Caco-2 (cell line): Measurements from ENCODE around the gene PKD1. TPM values are rescaled to one million over a fixed set of nuclear protein-coding genes. Genes with fewer than 3 reads are reported as not detected.
"Not testable (repeated sequence)": the region's sequence is repeated elsewhere in the genome, so short reads cannot be mapped to it uniquely, and the experiment has no call there.

ENCODE experiments used
- BruUV-seq: library from RNA; stranded (reverse); fragments of 400-500 nt; replicated peaks from 2 replicates; lab custom pipeline; 2021; lab: Mats Ljungman, UMichigan
- CTCF ChIA-PET: fragments of 300-600 bp; sonication (Branson Sonifier 250); formaldehyde crosslinking; loops from one replicate; lab custom pipeline; 2022; ENCODE audit warnings: antibody characterized with exemption; lab: Charles Lee
- POLR2A ChIA-PET: fragments of 300-600 bp; sonication (Branson Sonifier 250); formaldehyde crosslinking; loops from one replicate; lab custom pipeline; 2022; ENCODE audit warnings: antibody characterized with exemption; lab: Charles Lee
- DNase-seq, 2 experiments: peaks; one replicate each; pipeline versions ENCODE4 v3.0.0 to v3.0.0-alpha.2; 2020 to 2022
- H3K27me3 ChIP-seq: replicated peaks from 2 replicates; pipeline ENCODE4 v1.6.0; 2011; ENCODE audit warnings: low read length; ENCODE audit not compliant: control insufficient read depth, insufficient read depth
- H3K36me3 ChIP-seq: 2 replicates; pipeline ENCODE4 v1.5.1; 2011; ENCODE audit warnings: low read length; ENCODE audit not compliant: control insufficient read depth, insufficient read depth
- H3K4me1 ChIP-seq: fragments of 250-450 bp; sonication (Bioruptor Pico); 2 replicates; pipeline ENCODE4 v1.5.1; 2020; ENCODE audit warnings: mild to moderate bottlenecking
- H3K4me3 ChIP-seq: 2 replicates; pipeline ENCODE4 v1.5.1; 2011; ENCODE audit warnings: low read depth, mild to moderate bottlenecking, control low read depth, low read length
- H3K9me3 ChIP-seq: fragments of 250-450 bp; sonication (Bioruptor Pico); 2 replicates; pipeline ENCODE4 v1.5.1; 2020; ENCODE audit warnings: mild to moderate bottlenecking, moderate library complexity
- H3K27ac Mint-ChIP-seq: one replicate; pipeline ENCODE4 v1.8.0; 2022; ENCODE audit warnings: mixed read lengths; ENCODE audit not compliant: unreplicated experiment
- H3K27me3 Mint-ChIP-seq: one replicate; pipeline ENCODE4 v1.8.0; 2022; ENCODE audit warnings: mixed read lengths; ENCODE audit not compliant: insufficient read depth, unreplicated experiment
- H3K36me3 Mint-ChIP-seq: one replicate; pipeline ENCODE4 v1.8.0; 2022; ENCODE audit warnings: mild to moderate bottlenecking, mixed read lengths; ENCODE audit not compliant: insufficient read depth, unreplicated experiment
- H3K4me1 Mint-ChIP-seq: one replicate; pipeline ENCODE4 v1.8.0; 2022; ENCODE audit warnings: low read depth, mixed read lengths; ENCODE audit not compliant: unreplicated experiment
- H3K4me3 Mint-ChIP-seq: one replicate; pipeline ENCODE4 v1.8.0; 2022; ENCODE audit warnings: mild to moderate bottlenecking, moderate library complexity, mixed read lengths; ENCODE audit not compliant: unreplicated experiment
- H3K9me3 Mint-ChIP-seq: one replicate; pipeline ENCODE4 v1.8.0; 2022; ENCODE audit warnings: mixed read lengths; ENCODE audit not compliant: unreplicated experiment
- intact Hi-C: fragments of 100-400 bp; cut with micrococcal nuclease; formaldehyde crosslinking; loops from one replicate; pipeline ENCODE4 v1.10.0; 2022; ENCODE audit not compliant: unreplicated experiment
- total RNA-seq: library from RNA; stranded (reverse); gene quantifications from 2 replicates; pipeline ENCODE4 v1.2.3, GENCODE V29; 2022

Gene PKD1
- total RNA-seq, 1 experiment from 2014 or later = 70.5 TPM

GRCh38 chr16:2133797-2134196 lies 1.9 kb downstream of the PKD1 start:
- CTCF ChIA-PET, POLR2A ChIA-PET, intact Hi-C loops, H3K9me3 ChIP-seq, H3K36me3 Mint-ChIP-seq, H3K27me3 Mint-ChIP-seq, H3K4me3 ChIP-seq, H3K9me3 Mint-ChIP-seq, H3K4me1 ChIP-seq, H3K36me3 ChIP-seq, DNase-seq, H3K4me1 Mint-ChIP-seq, H3K27ac Mint-ChIP-seq, H3K27me3 ChIP-seq, H3K4me3 Mint-ChIP-seq, BruUV-seq: not testable (repeated sequence)

GRCh38 chr16:2129890-2130447 lies 5.7 kb downstream of the PKD1 start:
- H3K4me3 ChIP-seq = not testable (repeated sequence)

GRCh38 chr16:2129251-2129650 lies 6.4 kb downstream of the PKD1 start:
- H3K27me3 Mint-ChIP-seq, H3K9me3 ChIP-seq, H3K9me3 Mint-ChIP-seq, BruUV-seq, H3K36me3 Mint-ChIP-seq, H3K4me1 Mint-ChIP-seq, DNase-seq, H3K4me1 ChIP-seq, intact Hi-C loops, H3K36me3 ChIP-seq, CTCF ChIA-PET, H3K27me3 ChIP-seq, H3K4me3 ChIP-seq: not testable (repeated sequence)
- peak overlapping the region; percentile 84 for H3K4me3 Mint-ChIP-seq
- H3K27ac Mint-ChIP-seq = peak overlapping the region; percentile 98
- POLR2A ChIA-PET = interaction anchor here (0.7 kb wide), 1 partner anchor 39 kb away, joined by 3 read pairs; no protein-coding TSS in a partner anchor

More at GRCh38 chr16:2129890-2130447, 5.7 kb downstream of the PKD1 start:
- H3K9me3 ChIP-seq, H3K36me3 Mint-ChIP-seq, H3K9me3 Mint-ChIP-seq, H3K27me3 Mint-ChIP-seq, H3K36me3 ChIP-seq, H3K27me3 ChIP-seq, H3K4me1 ChIP-seq, H3K4me1 Mint-ChIP-seq, intact Hi-C loops, CTCF ChIA-PET, H3K27ac Mint-ChIP-seq, DNase-seq, BruUV-seq, H3K4me3 Mint-ChIP-seq, POLR2A ChIA-PET: not testable (repeated sequence)

GRCh38 chr16:2127630-2128280 lies 7.9 kb downstream of the PKD1 start:
- H3K4me3 ChIP-seq, H3K36me3 ChIP-seq, H3K27me3 ChIP-seq, POLR2A ChIA-PET, H3K9me3 ChIP-seq, H3K4me1 ChIP-seq, H3K36me3 Mint-ChIP-seq, CTCF ChIA-PET, H3K9me3 Mint-ChIP-seq, DNase-seq, BruUV-seq, H3K4me1 Mint-ChIP-seq, intact Hi-C loops, H3K27me3 Mint-ChIP-seq: not testable (repeated sequence)
- peak overlapping the region; percentile 84 for H3K4me3 Mint-ChIP-seq
- H3K27ac Mint-ChIP-seq = peak overlapping the region; percentile 98

GRCh38 chr16:2126928-2127556 lies 8.7 kb downstream of the PKD1 start:
- H3K4me3 Mint-ChIP-seq, intact Hi-C loops, POLR2A ChIA-PET, H3K9me3 ChIP-seq, DNase-seq, H3K36me3 ChIP-seq, H3K27me3 Mint-ChIP-seq, H3K27me3 ChIP-seq, H3K4me1 Mint-ChIP-seq, H3K36me3 Mint-ChIP-seq, H3K9me3 Mint-ChIP-seq, CTCF ChIA-PET, BruUV-seq, H3K4me1 ChIP-seq, H3K27ac Mint-ChIP-seq, H3K4me3 ChIP-seq: not testable (repeated sequence)

- H3K9me3 Mint-ChIP-seq, DNase-seq, H3K9me3 ChIP-seq, H3K27me3 Mint-ChIP-seq, H3K4me1 Mint-ChIP-seq, intact Hi-C loops, H3K4me3 ChIP-seq, H3K4me1 ChIP-seq, H3K27me3 ChIP-seq, H3K36me3 ChIP-seq, H3K27ac Mint-ChIP-seq, BruUV-seq, POLR2A ChIA-PET, H3K4me3 Mint-ChIP-seq, CTCF ChIA-PET, H3K36me3 Mint-ChIP-seq: not testable (repeated sequence)
Observed at GRCh38 chr16:2126161-2126743, 9.4 kb downstream of the PKD1 start.
